Uterus (tissue), 2 donors: ENCODE measurements around the gene SBF2.

Source experiments
- POLR2A ChIP-seq, 2 donors: fragments of 450-650 bp; IDR thresholded peaks; one replicate each; pipeline ENCODE4 v1.6.1; 2016; ENCODE audit warnings: antibody characterized with exemption in 2 of 2, mild to moderate bottlenecking in 1 of 2, moderate library complexity in 1 of 2
- TF ChIP-seq, protein P1 (sequence below), 4 experiments: fragments of 200-600 bp in 2 of 4; fragments of 450-650 bp in 2 of 4; sonication (generic) in 2 of 4; IDR thresholded peaks; one replicate each; pipeline ENCODE4 v1.5.1; 2016 to 2019; ENCODE audit warnings: antibody characterized with exemption in 4 of 4, mild to moderate bottlenecking in 2 of 4, moderate library complexity in 1 of 4

GRCh38 chr11:9936754-9937153 lies 357.3 kb downstream of the SBF2 start:
- no peak for TF ChIP-seq POLR2A (IDR thresholded peaks at IDR 0.05)
- TF ChIP-seq, protein P1, sequence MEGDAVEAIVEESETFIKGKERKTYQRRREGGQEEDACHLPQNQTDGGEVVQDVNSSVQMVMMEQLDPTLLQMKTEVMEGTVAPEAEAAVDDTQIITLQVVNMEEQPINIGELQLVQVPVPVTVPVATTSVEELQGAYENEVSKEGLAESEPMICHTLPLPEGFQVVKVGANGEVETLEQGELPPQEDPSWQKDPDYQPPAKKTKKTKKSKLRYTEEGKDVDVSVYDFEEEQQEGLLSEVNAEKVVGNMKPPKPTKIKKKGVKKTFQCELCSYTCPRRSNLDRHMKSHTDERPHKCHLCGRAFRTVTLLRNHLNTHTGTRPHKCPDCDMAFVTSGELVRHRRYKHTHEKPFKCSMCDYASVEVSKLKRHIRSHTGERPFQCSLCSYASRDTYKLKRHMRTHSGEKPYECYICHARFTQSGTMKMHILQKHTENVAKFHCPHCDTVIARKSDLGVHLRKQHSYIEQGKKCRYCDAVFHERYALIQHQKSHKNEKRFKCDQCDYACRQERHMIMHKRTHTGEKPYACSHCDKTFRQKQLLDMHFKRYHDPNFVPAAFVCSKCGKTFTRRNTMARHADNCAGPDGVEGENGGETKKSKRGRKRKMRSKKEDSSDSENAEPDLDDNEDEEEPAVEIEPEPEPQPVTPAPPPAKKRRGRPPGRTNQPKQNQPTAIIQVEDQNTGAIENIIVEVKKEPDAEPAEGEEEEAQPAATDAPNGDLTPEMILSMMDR (IDR thresholded peaks at IDR 0.05) = no peak
